GM23338 (cell line): Measurements from ENCODE around the gene CLEC4G. TPM values are rescaled to one million over a fixed set of nuclear protein-coding genes. Genes with fewer than 3 reads are reported as not detected.
A peak's percentile ranks its signal among the peaks of the same experiment; 100 is the strongest.

ENCODE experiments used
- ATAC-seq: fragments of 200-7000 bp; cut with Tn5 transposase; 3 replicates; pipeline ENCODE4 v1.9.1; 2020
- DNase-seq: peaks from one replicate; pipeline ENCODE4 v3.0.0-alpha.2; 2015; ENCODE audit warnings: low spot score
- H2AFZ ChIP-seq: fragments of 200-600 bp; sonication (generic); 2 replicates; pipeline ENCODE4 v1.8.0; 2016; ENCODE audit warnings: antibody characterized with exemption, mild to moderate bottlenecking, moderate library complexity
- H3F3A ChIP-seq: fragments of 200-600 bp; sonication (generic); replicated peaks from 2 replicates; pipeline ENCODE4 v1.8.0; 2017; ENCODE audit warnings: antibody characterized with exemption, mixed run types, low read depth
- H3K27ac ChIP-seq: fragments of 200-600 bp; sonication (generic); 2 replicates; pipeline ENCODE4 v1.6.1; 2016; ENCODE audit warnings: low read depth
- H3K27me3 ChIP-seq: fragments of 200-600 bp; sonication (generic); 2 replicates; pipeline ENCODE4 v1.8.0; 2016; ENCODE audit warnings: mild to moderate bottlenecking, mixed run types, moderate library complexity; ENCODE audit not compliant: insufficient read depth
- H3K36me3 ChIP-seq: fragments of 200-600 bp; sonication (generic); 2 replicates; pipeline ENCODE4 v1.8.0; 2016; ENCODE audit warnings: mild to moderate bottlenecking; ENCODE audit not compliant: insufficient read depth
- H3K4me1 ChIP-seq: fragments of 200-600 bp; sonication (generic); 2 replicates; pipeline ENCODE4 v1.8.0; 2016; ENCODE audit warnings: mild to moderate bottlenecking, moderate library complexity; ENCODE audit not compliant: insufficient read depth
- H3K4me2 ChIP-seq: fragments of 200-600 bp; sonication (generic); 2 replicates; pipeline ENCODE4 v1.7.1; 2017; ENCODE audit warnings: mixed run types
- H3K4me3 ChIP-seq: fragments of 200-600 bp; sonication (generic); 2 replicates; pipeline ENCODE4 v1.6.1; 2016; ENCODE audit warnings: mixed run types
- H3K79me2 ChIP-seq: fragments of 200-600 bp; sonication (generic); replicated peaks from 2 replicates; pipeline ENCODE4 v1.8.0; 2017; ENCODE audit warnings: mild to moderate bottlenecking; ENCODE audit not compliant: insufficient read depth
- H3K9me2 ChIP-seq: fragments of 200-600 bp; sonication (generic); 2 replicates; pipeline ENCODE4 v1.8.0; 2017; ENCODE audit not compliant: insufficient read depth
- H4K20me1 ChIP-seq: fragments of 200-600 bp; sonication (generic); replicated peaks from 2 replicates; pipeline ENCODE4 v1.8.0; 2017; ENCODE audit warnings: mild to moderate bottlenecking; ENCODE audit not compliant: insufficient read depth
- H3K27ac Mint-ChIP-seq: 2 replicates; pipeline ENCODE4 v1.8.0; 2020; ENCODE audit warnings: inconsistent platforms, mild to moderate bottlenecking, moderate library complexity, mixed read lengths
- H3K27me3 Mint-ChIP-seq: 3 replicates; pipeline ENCODE4 v1.8.0; 2022; ENCODE audit warnings: low read depth, mild to moderate bottlenecking, moderate library complexity, mixed read lengths, inconsistent platforms; ENCODE audit not compliant: insufficient read depth, poor library complexity
- H3K36me3 Mint-ChIP-seq: 3 replicates; pipeline ENCODE4 v1.8.0; 2021; ENCODE audit warnings: low read depth, mild to moderate bottlenecking, inconsistent platforms, moderate library complexity, mixed read lengths
- H3K4me1 Mint-ChIP-seq: 3 replicates; pipeline ENCODE4 v1.8.0; 2020; ENCODE audit warnings: mild to moderate bottlenecking, inconsistent platforms, mixed read lengths
- H3K4me3 Mint-ChIP-seq: 3 replicates; pipeline ENCODE4 v1.8.0; 2021; ENCODE audit warnings: moderate library complexity, mild to moderate bottlenecking, inconsistent platforms, mixed read lengths
- H3K9me3 Mint-ChIP-seq: 3 replicates; pipeline ENCODE4 v1.8.0; 2020; ENCODE audit warnings: moderate library complexity, mild to moderate bottlenecking, inconsistent platforms, mixed read lengths
- CREB1 ChIP-seq: fragments of 250-450 bp; sonication (Bioruptor Pico); IDR thresholded peaks from 2 replicates; pipeline ENCODE4 v1.5.0; 2020; ENCODE audit warnings: low read depth, mild to moderate bottlenecking, moderate library complexity
- CTCF ChIP-seq, 2 experiments: fragments of 200-600 bp in 1 of 2; sonication (generic) in 1 of 2; conservative IDR thresholded peaks; 2 replicates each; pipeline versions ENCODE4 v1.5.1 to v1.6.1; 2016 to 2017; ENCODE audit warnings: antibody characterized with exemption in 2 of 2, low read depth in 2 of 2, mild to moderate bottlenecking in 2 of 2, moderate library complexity in 1 of 2
- ETS1 ChIP-seq: IDR thresholded peaks from 2 replicates; pipeline ENCODE4 v1.6.1; 2016; ENCODE audit warnings: antibody characterized with exemption
- EZH2 ChIP-seq: fragments of 200-600 bp; sonication (generic); IDR thresholded peaks from one replicate; pipeline ENCODE4 v1.8.0; 2017; ENCODE audit warnings: antibody characterized with exemption, mild to moderate bottlenecking, low read depth; ENCODE audit not compliant: unreplicated experiment
- EZH2phosphoT487 ChIP-seq: fragments of 200-600 bp; sonication (generic); IDR thresholded peaks from one replicate; pipeline ENCODE4 v1.8.1; 2018; ENCODE audit warnings: antibody characterized with exemption; ENCODE audit not compliant: unreplicated experiment
- JUNB ChIP-seq: IDR thresholded peaks from one replicate; pipeline ENCODE4 v1.6.1; 2016; ENCODE audit warnings: antibody characterized with exemption; ENCODE audit not compliant: unreplicated experiment
- NANOG ChIP-seq: IDR thresholded peaks from 2 replicates; pipeline ENCODE4 v1.6.1; 2016; ENCODE audit warnings: antibody characterized with exemption, borderline replicate concordance
- POLR2AphosphoS5 ChIP-seq: IDR thresholded peaks from 2 replicates; pipeline ENCODE4 v1.6.1; 2016; ENCODE audit warnings: antibody characterized with exemption, low read depth
- REST ChIP-seq: IDR thresholded peaks from one replicate; pipeline ENCODE4 v1.6.1; 2018; ENCODE audit warnings: antibody characterized with exemption; ENCODE audit not compliant: unreplicated experiment
- STAT1 ChIP-seq: IDR thresholded peaks from one replicate; pipeline ENCODE4 v1.6.1; 2016; ENCODE audit warnings: antibody characterized with exemption; ENCODE audit not compliant: unreplicated experiment
- ZNF114 ChIP-seq: fragments of 250-450 bp; sonication (Bioruptor Pico); IDR thresholded peaks from 2 replicates; pipeline ENCODE4 v1.5.0; 2020; ENCODE audit warnings: mild to moderate bottlenecking, moderate library complexity
- ZNF331 ChIP-seq: fragments of 250-450 bp; sonication (Bioruptor Pico); IDR thresholded peaks from 2 replicates; pipeline ENCODE4 v1.5.0; 2020; ENCODE audit warnings: low read depth, mild to moderate bottlenecking, moderate library complexity
- ZNF462 ChIP-seq: fragments of 250-450 bp; sonication (Bioruptor Pico); IDR thresholded peaks from 2 replicates; pipeline ENCODE4 v1.5.0; 2020; ENCODE audit warnings: mild to moderate bottlenecking, moderate library complexity
- polyA plus RNA-seq: library from polyadenylated mRNA; unstranded; fragments of >200 nt; fragmentation: Nextera tagmentation; extraction: Ambion mirVana; gene quantifications from 2 replicates; pipeline ENCODE4 v1.2.1, GENCODE V29; 2016
- total RNA-seq: library from RNA; depleted of rRNA; stranded (reverse); fragments of >200 nt; shearing (Covaris generic); gene quantifications from 2 replicates; pipeline ENCODE4 v1.2.3, GENCODE V29; 2014

CLEC4G gene
- total and polyA plus RNA-seq, 2 experiments from 2014 or later = 0.52 to 0.65 TPM

- Histone ChIP-seq H3K36me3 (no peaks in the 10 kb centered on the region), H3F3A (no peaks in the 10 kb centered on the region), H3K79me2 (no peaks in the 10 kb centered on the region), H2AFZ (no peak overlapping the region), H3K27ac (no peak overlapping the region), H3K4me3 (no peak overlapping the region), H3K27me3 (no peaks in the 10 kb centered on the region), H3K9me2 (0 out of 2 replicates have a peak, but pooled peaks cover 2% of the 10 kb centered on the region), H3K4me2 (no peak overlapping the region), H4K20me1 (no peaks in the 10 kb centered on the region), H3K4me1 (peaks cover 12% of the 10 kb centered on the region; the same call in 1 of the 2 replicates)
- H3K27me3 Mint-ChIP-seq = peaks cover 9% of the 10 kb centered on the region
- H3K36me3 Mint-ChIP-seq = peaks cover 11% of the 10 kb centered on the region
- ATAC-seq (peak; percentile 99), DNase-seq (peak; percentile 96)
- H3K9me3 Mint-ChIP-seq = peaks cover 26% of the 10 kb centered on the region
- H3K27ac Mint-ChIP-seq = peak overlapping the region; percentile 67
- peak; percentile 56 to 86 for TF ChIP-seq CTCF (conservative IDR thresholded peaks at IDR 0.05; ENCODE audit: low read depth in 2 of 2)
- TF ChIP-seq ZNF114 (CRISPR knock-in tag) = no peak
- TF ChIP-seq EZH2phosphoT487 = no peak
- TF ChIP-seq ZNF462 (CRISPR knock-in tag) = peak; percentile 50
- no peak for TF ChIP-seq JUNB
- TF ChIP-seq STAT1 = no peak
- TF ChIP-seq CREB1 (CRISPR knock-in tag) = peak; percentile 50
- TF ChIP-seq POLR2AphosphoS5 = no peak
- TF ChIP-seq ZNF331 = no peak
- TF ChIP-seq EZH2 = no peak
- TF ChIP-seq ETS1 = no peak
- TF ChIP-seq REST = no peak
- TF ChIP-seq NANOG = no peak
- peaks cover 20% of the 10 kb centered on the region for H3K4me1 Mint-ChIP-seq
- H3K4me3 Mint-ChIP-seq = no peak overlapping the region; the same call in 2 of the 3 replicates
Observed at GRCh38 chr19:7748756-7749155, 16.8 kb upstream of the CLEC4G start.
